Activated naive CD8-positive, alpha-beta T cell treated with anti-CD3 and anti-CD28 coated beads for 36 hours (primary cell): ENCODE data around the gene SELPLG. TPM values are rescaled to one million over a fixed set of nuclear protein-coding genes. Genes with fewer than 3 reads are reported as not detected.
A peak's percentile ranks its signal among the peaks of the same experiment; 100 is the strongest.
"Not testable (repeated sequence)": the region's sequence is repeated elsewhere in the genome, so short reads cannot be mapped to it uniquely, and the experiment has no call there.

Experiments used
- DNase-seq: peaks from one replicate; pipeline ENCODE4 v3.0.0; 2021
- H3K27ac Mint-ChIP-seq: one replicate; pipeline ENCODE4 v1.8.0; 2022; ENCODE audit warnings: mild to moderate bottlenecking, moderate library complexity, mixed read lengths
- H3K27me3 Mint-ChIP-seq: one replicate; pipeline ENCODE4 v1.8.0; 2022; ENCODE audit warnings: mild to moderate bottlenecking, mixed read lengths
- H3K36me3 Mint-ChIP-seq: one replicate; pipeline ENCODE4 v1.8.0; 2021; ENCODE audit warnings: mild to moderate bottlenecking, mixed read lengths
- H3K4me1 Mint-ChIP-seq: one replicate; pipeline ENCODE4 v1.8.0; 2021; ENCODE audit warnings: mixed read lengths
- H3K4me3 Mint-ChIP-seq: one replicate; pipeline ENCODE4 v1.8.0; 2022; ENCODE audit warnings: mild to moderate bottlenecking, moderate library complexity, mixed read lengths
- H3K9me3 Mint-ChIP-seq: one replicate; pipeline ENCODE4 v1.8.0; 2022; ENCODE audit warnings: mixed read lengths
- total RNA-seq, 2 experiments: library from RNA; stranded (reverse); gene quantifications; one replicate each; pipeline ENCODE4 v1.2.3, GENCODE V29; 2021

Gene SELPLG
- total RNA-seq, 2 experiments from 2014 or later = 22.2 to 23.0 TPM

GRCh38 chr12:108665608-108666202, 32.0 kb upstream of the SELPLG start:
- Mint-ChIP-seq H3K36me3 (no peaks in the 10 kb centered on the region), H3K9me3 (no peaks in the 10 kb centered on the region), H3K4me3 (no peak overlapping the region), H3K4me1 (peaks cover 22% of the 10 kb centered on the region), H3K27me3 (no peaks in the 10 kb centered on the region), H3K27ac (no peak overlapping the region)
- no peak for DNase-seq

- H3K4me1 Mint-ChIP-seq = peaks cover 22% of the 10 kb centered on the region
- no peaks in the 10 kb centered on the region for H3K27me3 Mint-ChIP-seq
- no peaks in the 10 kb centered on the region for H3K9me3 Mint-ChIP-seq
- peak overlapping the region; percentile 78 for H3K27ac Mint-ChIP-seq
- DNase-seq = peak; percentile 80
- no peak overlapping the region for H3K4me3 Mint-ChIP-seq
- no peaks in the 10 kb centered on the region for H3K36me3 Mint-ChIP-seq
Observed at GRCh38 chr12:108664338-108665258, 30.9 kb upstream of the SELPLG start.

- H3K27ac Mint-ChIP-seq = peak overlapping the region; percentile 6
- H3K27me3 Mint-ChIP-seq = no peaks in the 10 kb centered on the region
- no peaks in the 10 kb centered on the region for H3K36me3 Mint-ChIP-seq
- H3K4me1 Mint-ChIP-seq = peaks cover 22% of the 10 kb centered on the region
- H3K9me3 Mint-ChIP-seq = no peaks in the 10 kb centered on the region
- H3K4me3 Mint-ChIP-seq = no peak overlapping the region
- DNase-seq = no peak
Observed at GRCh38 chr12:108663324-108664015, 29.8 kb upstream of the SELPLG start.

- DNase-seq, H3K27ac Mint-ChIP-seq, H3K36me3 Mint-ChIP-seq, H3K27me3 Mint-ChIP-seq, H3K4me1 Mint-ChIP-seq, H3K4me3 Mint-ChIP-seq, H3K9me3 Mint-ChIP-seq: not testable (repeated sequence)
Observed at GRCh38 chr12:108658115-108658514, 24.4 kb upstream of the SELPLG start.

GRCh38 chr12:108657130-108657745, 23.5 kb upstream of the SELPLG start:
- Mint-ChIP-seq H3K27ac (no peak overlapping the region), H3K36me3 (peaks cover 8% of the 10 kb centered on the region), H3K9me3 (no peaks in the 10 kb centered on the region), H3K4me1 (peaks cover 8% of the 10 kb centered on the region), H3K4me3 (no peak overlapping the region), H3K27me3 (no peaks in the 10 kb centered on the region)
- no peak for DNase-seq

- H3K9me3 Mint-ChIP-seq, H3K27me3 Mint-ChIP-seq, DNase-seq, H3K27ac Mint-ChIP-seq, H3K4me3 Mint-ChIP-seq: not testable (repeated sequence)
- H3K4me1 Mint-ChIP-seq = peaks cover 11% of the 10 kb centered on the region
- H3K36me3 Mint-ChIP-seq = peaks cover 12% of the 10 kb centered on the region
Observed at GRCh38 chr12:108656247-108656646, 22.6 kb upstream of the SELPLG start.

GRCh38 chr12:108655812-108656175, 22.1 kb upstream of the SELPLG start:
- H3K27me3 Mint-ChIP-seq, H3K4me1 Mint-ChIP-seq, H3K4me3 Mint-ChIP-seq, DNase-seq, H3K27ac Mint-ChIP-seq, H3K9me3 Mint-ChIP-seq: not testable (repeated sequence)
- H3K36me3 Mint-ChIP-seq = peaks cover 12% of the 10 kb centered on the region

- not testable (repeated sequence) for H3K9me3 Mint-ChIP-seq, H3K4me3 Mint-ChIP-seq, H3K27me3 Mint-ChIP-seq, H3K27ac Mint-ChIP-seq, DNase-seq
- H3K36me3 Mint-ChIP-seq = peaks cover 14% of the 10 kb centered on the region
- H3K4me1 Mint-ChIP-seq = peaks cover 10% of the 10 kb centered on the region
Observed at GRCh38 chr12:108654622-108655021, 20.9 kb upstream of the SELPLG start.

- Mint-ChIP-seq H3K36me3 (peaks cover 17% of the 10 kb centered on the region), H3K4me3 (no peak overlapping the region), H3K27me3 (no peaks in the 10 kb centered on the region), H3K9me3 (no peaks in the 10 kb centered on the region), H3K27ac (no peak overlapping the region), H3K4me1 (peaks cover 17% of the 10 kb centered on the region)
- no peak for DNase-seq
Observed at GRCh38 chr12:108653922-108654321, 20.2 kb upstream of the SELPLG start.

- Mint-ChIP-seq H3K27ac (no peak overlapping the region), H3K9me3 (no peaks in the 10 kb centered on the region), H3K36me3 (peaks cover 17% of the 10 kb centered on the region), H3K4me3 (no peak overlapping the region), H3K27me3 (no peaks in the 10 kb centered on the region), H3K4me1 (peaks cover 18% of the 10 kb centered on the region)
- no peak for DNase-seq
Observed at GRCh38 chr12:108653082-108653516, 19.4 kb upstream of the SELPLG start.

GRCh38 chr12:108650083-108650482, 16.4 kb upstream of the SELPLG start:
- Mint-ChIP-seq H3K27ac (no peak overlapping the region), H3K4me3 (no peak overlapping the region), H3K9me3 (no peaks in the 10 kb centered on the region), H3K36me3 (peaks cover 26% of the 10 kb centered on the region), H3K4me1 (peaks cover 38% of the 10 kb centered on the region), H3K27me3 (no peaks in the 10 kb centered on the region)
- no peak for DNase-seq

- Mint-ChIP-seq H3K27me3 (no peaks in the 10 kb centered on the region), H3K27ac (no peak overlapping the region), H3K4me3 (no peak overlapping the region), H3K36me3 (peaks cover 29% of the 10 kb centered on the region), H3K4me1 (peaks cover 38% of the 10 kb centered on the region), H3K9me3 (no peaks in the 10 kb centered on the region)
- no peak for DNase-seq
Observed at GRCh38 chr12:108649669-108650068, 16.0 kb upstream of the SELPLG start.

GRCh38 chr12:108649126-108649525, 15.4 kb upstream of the SELPLG start:
- Mint-ChIP-seq H3K27ac (no peak overlapping the region), H3K27me3 (no peaks in the 10 kb centered on the region), H3K4me3 (no peak overlapping the region), H3K9me3 (no peaks in the 10 kb centered on the region), H3K36me3 (peaks cover 29% of the 10 kb centered on the region), H3K4me1 (peaks cover 38% of the 10 kb centered on the region)
- no peak for DNase-seq

- Mint-ChIP-seq H3K4me3 (no peak overlapping the region), H3K27me3 (no peaks in the 10 kb centered on the region), H3K9me3 (no peaks in the 10 kb centered on the region), H3K4me1 (peaks cover 38% of the 10 kb centered on the region), H3K36me3 (peaks cover 29% of the 10 kb centered on the region), H3K27ac (no peak overlapping the region)
- DNase-seq = no peak
Observed at GRCh38 chr12:108648371-108648770, 14.7 kb upstream of the SELPLG start.
